Activated naive CD8-positive, alpha-beta T cell treated with anti-CD3 and anti-CD28 coated beads for 36 hours (primary cell): Measurements from ENCODE around the gene RPRD2. TPM values are rescaled to one million over a fixed set of nuclear protein-coding genes. Genes with fewer than 3 reads are reported as not detected.
"Not testable (repeated sequence)": the region's sequence is repeated elsewhere in the genome, so short reads cannot be mapped to it uniquely, and the experiment has no call there.

ENCODE experiments used
- DNase-seq: peaks from one replicate; pipeline ENCODE4 v3.0.0; 2021
- H3K27ac Mint-ChIP-seq: one replicate; pipeline ENCODE4 v1.8.0; 2022; ENCODE audit warnings: mild to moderate bottlenecking, moderate library complexity, mixed read lengths
- H3K27me3 Mint-ChIP-seq: one replicate; pipeline ENCODE4 v1.8.0; 2022; ENCODE audit warnings: mild to moderate bottlenecking, mixed read lengths
- H3K36me3 Mint-ChIP-seq: one replicate; pipeline ENCODE4 v1.8.0; 2021; ENCODE audit warnings: mild to moderate bottlenecking, mixed read lengths
- H3K4me1 Mint-ChIP-seq: one replicate; pipeline ENCODE4 v1.8.0; 2021; ENCODE audit warnings: mixed read lengths
- H3K4me3 Mint-ChIP-seq: one replicate; pipeline ENCODE4 v1.8.0; 2022; ENCODE audit warnings: mild to moderate bottlenecking, moderate library complexity, mixed read lengths
- H3K9me3 Mint-ChIP-seq: one replicate; pipeline ENCODE4 v1.8.0; 2022; ENCODE audit warnings: mixed read lengths
- total RNA-seq, 2 experiments: library from RNA; stranded (reverse); gene quantifications; one replicate each; pipeline ENCODE4 v1.2.3, GENCODE V29; 2021

The RPRD2 gene
- 10 to 100 TPM; 21.7 to 22.8 TPM for total RNA-seq

GRCh38 chr1:150363426-150364230, at the start of gene RPRD2:
Gene RPRD2, plus strand, starts transcription at chr1:150364147. Its CDS starts 568 bp downstream, at chr1:150364715.
- peaks cover 4% of the 10 kb centered on the region for H3K27me3 Mint-ChIP-seq
- H3K4me1 Mint-ChIP-seq, result peaks cover 25% of the 10 kb centered on the region
- H3K36me3 Mint-ChIP-seq, result peaks cover 16% of the 10 kb centered on the region
- H3K9me3 Mint-ChIP-seq, result no peaks in the 10 kb centered on the region
- peak within 1 kb of the TSS; percentile 97 for H3K27ac Mint-ChIP-seq
- DNase-seq, result peak; percentile 98
- peak within 1 kb of the TSS; percentile 93 for H3K4me3 Mint-ChIP-seq

DNA sequence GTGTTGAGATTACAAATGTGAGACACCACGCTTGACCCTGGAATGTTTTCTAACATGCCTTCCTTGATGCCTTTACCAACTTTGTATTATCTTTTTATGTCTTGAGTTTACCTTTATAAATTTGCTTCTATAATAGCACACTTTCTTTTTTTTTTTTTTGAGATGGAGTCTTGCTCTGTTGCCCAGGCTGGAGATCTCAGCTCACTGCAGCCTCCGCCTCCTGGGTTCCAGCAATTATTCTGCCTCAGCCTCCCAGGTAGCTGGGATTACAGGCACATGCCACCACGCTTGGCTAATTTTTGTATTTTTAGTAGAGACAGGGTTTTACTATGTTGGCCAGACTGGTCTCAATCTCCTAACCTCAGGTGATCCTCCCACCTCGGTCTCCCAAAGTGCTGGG, 49.3 kb upstream of the RPRD2 start:
- not testable (repeated sequence) for H3K36me3 Mint-ChIP-seq, H3K4me3 Mint-ChIP-seq, H3K4me1 Mint-ChIP-seq, H3K9me3 Mint-ChIP-seq, H3K27ac Mint-ChIP-seq, H3K27me3 Mint-ChIP-seq, DNase-seq

- Mint-ChIP-seq H3K27me3 (no peaks in the 10 kb centered on the region), H3K36me3 (peaks cover 13% of the 10 kb centered on the region), H3K27ac (peak overlapping the region; percentile 100), H3K4me3 (peak overlapping the region; percentile 100), H3K4me1 (peaks cover 25% of the 10 kb centered on the region), H3K9me3 (no peaks in the 10 kb centered on the region)
- no peak for DNase-seq
These were observed 43.3 kb upstream of the RPRD2 start for GRCh38 chr1:150320667-150320978.

- no peaks in the 10 kb centered on the region for H3K9me3 Mint-ChIP-seq
- no peaks in the 10 kb centered on the region for H3K27me3 Mint-ChIP-seq
- peak overlapping the region; percentile 100 for H3K4me3 Mint-ChIP-seq
- DNase-seq, result no peak
- H3K36me3 Mint-ChIP-seq, result peaks cover 20% of the 10 kb centered on the region
- peak overlapping the region; percentile 100 for H3K27ac Mint-ChIP-seq
- H3K4me1 Mint-ChIP-seq, result peaks cover 30% of the 10 kb centered on the region
These were observed 42.2 kb upstream of the RPRD2 start for GRCh38 chr1:150321826-150322166.

DNA sequence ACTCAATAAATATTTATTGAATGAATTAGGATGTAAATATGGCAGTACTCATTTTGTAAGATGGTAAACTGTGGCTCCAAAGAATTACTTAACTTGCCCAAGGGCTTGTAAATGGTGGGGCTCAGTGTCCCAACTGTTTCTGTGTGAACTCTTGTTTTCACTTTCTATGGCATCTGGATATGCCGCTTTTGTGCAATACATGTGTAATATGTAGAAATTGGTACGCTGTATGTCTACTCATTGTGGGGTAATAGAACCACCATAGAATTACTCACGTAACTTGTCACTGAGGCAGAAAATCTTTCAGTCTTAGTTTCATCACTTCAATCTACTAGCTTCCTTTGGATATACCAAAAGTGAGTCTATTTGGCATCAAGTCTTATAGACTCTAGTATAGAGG, 41.6 kb upstream of the RPRD2 start:
- H3K27ac Mint-ChIP-seq, result peak overlapping the region; percentile 100
- H3K4me1 Mint-ChIP-seq, result peaks cover 30% of the 10 kb centered on the region
- peaks cover 20% of the 10 kb centered on the region for H3K36me3 Mint-ChIP-seq
- peak overlapping the region; percentile 100 for H3K4me3 Mint-ChIP-seq
- no peaks in the 10 kb centered on the region for H3K27me3 Mint-ChIP-seq
- no peaks in the 10 kb centered on the region for H3K9me3 Mint-ChIP-seq
- DNase-seq, result no peak

DNA sequence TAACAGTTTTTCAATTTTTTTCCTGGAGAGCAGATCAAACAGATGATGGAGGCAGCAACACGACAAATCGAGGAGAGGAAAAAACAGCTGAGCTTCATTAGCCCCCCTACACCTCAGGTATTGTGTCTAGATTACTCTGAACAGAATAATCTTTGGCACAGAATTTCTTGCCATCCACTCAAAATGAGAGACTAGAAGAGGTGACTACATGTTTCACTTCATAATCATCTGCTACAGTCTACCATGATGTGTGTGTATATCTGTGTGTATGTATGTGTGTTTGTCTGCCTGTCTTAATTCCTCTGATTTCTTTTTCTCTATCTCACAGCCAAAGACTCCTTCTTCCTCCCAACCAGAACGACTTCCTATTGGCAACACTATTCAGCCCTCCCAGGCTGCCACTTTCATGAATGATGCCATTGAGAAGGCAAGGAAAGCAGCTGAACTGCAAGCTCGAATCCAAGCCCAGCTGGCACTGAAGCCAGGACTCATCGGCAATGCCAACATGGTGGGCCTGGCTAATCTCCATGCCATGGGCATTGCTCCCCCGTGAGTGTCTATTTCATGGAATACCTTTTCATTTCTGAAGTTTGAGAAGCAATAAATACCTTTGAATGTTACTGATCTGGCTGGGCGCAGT, 31.2 kb upstream of the RPRD2 start:
- Mint-ChIP-seq H3K9me3 (no peaks in the 10 kb centered on the region), H3K4me3 (no peak overlapping the region), H3K36me3 (peaks cover 17% of the 10 kb centered on the region), H3K27ac (no peak overlapping the region), H3K4me1 (peaks cover 3% of the 10 kb centered on the region), H3K27me3 (no peaks in the 10 kb centered on the region)
- DNase-seq, result no peak

- no peaks in the 10 kb centered on the region for H3K27me3 Mint-ChIP-seq
- no peak for DNase-seq
- H3K9me3 Mint-ChIP-seq, result no peaks in the 10 kb centered on the region
- peaks cover 2% of the 10 kb centered on the region for H3K4me1 Mint-ChIP-seq
- H3K4me3 Mint-ChIP-seq, result no peak overlapping the region
- H3K36me3 Mint-ChIP-seq, result peaks cover 29% of the 10 kb centered on the region
- H3K27ac Mint-ChIP-seq, result peak overlapping the region; percentile 28
These were observed 17.6 kb upstream of the RPRD2 start for GRCh38 chr1:150346316-150346715.

- H3K4me1 Mint-ChIP-seq, result no peaks in the 10 kb centered on the region
- no peaks in the 10 kb centered on the region for H3K27me3 Mint-ChIP-seq
- H3K4me3 Mint-ChIP-seq, result no peak overlapping the region
- no peak for DNase-seq
- H3K9me3 Mint-ChIP-seq, result no peaks in the 10 kb centered on the region
- H3K27ac Mint-ChIP-seq, result no peak overlapping the region
- H3K36me3 Mint-ChIP-seq, result peaks cover 22% of the 10 kb centered on the region
These were observed 11.1 kb upstream of the RPRD2 start for GRCh38 chr1:150352866-150353265.

GRCh38 chr1:150362721-150363425, 1.1 kb upstream of the RPRD2 start:
- H3K36me3 Mint-ChIP-seq, result peaks cover 15% of the 10 kb centered on the region
- peaks cover 4% of the 10 kb centered on the region for H3K27me3 Mint-ChIP-seq
- peak overlapping the region; percentile 93 for H3K4me3 Mint-ChIP-seq
- H3K9me3 Mint-ChIP-seq, result no peaks in the 10 kb centered on the region
- H3K27ac Mint-ChIP-seq, result peak overlapping the region; percentile 97
- DNase-seq, result peak; percentile 15
- H3K4me1 Mint-ChIP-seq, result peaks cover 23% of the 10 kb centered on the region

GRCh38 chr1:150364231-150365003, 470 bp downstream of the RPRD2 start:
- Mint-ChIP-seq H3K27ac (peak overlapping the region; percentile 97), H3K27me3 (peaks cover 4% of the 10 kb centered on the region), H3K36me3 (peaks cover 16% of the 10 kb centered on the region), H3K9me3 (no peaks in the 10 kb centered on the region), H3K4me3 (peak overlapping the region; percentile 93), H3K4me1 (peaks cover 25% of the 10 kb centered on the region)
- DNase-seq, result peak; percentile 83

DNA sequence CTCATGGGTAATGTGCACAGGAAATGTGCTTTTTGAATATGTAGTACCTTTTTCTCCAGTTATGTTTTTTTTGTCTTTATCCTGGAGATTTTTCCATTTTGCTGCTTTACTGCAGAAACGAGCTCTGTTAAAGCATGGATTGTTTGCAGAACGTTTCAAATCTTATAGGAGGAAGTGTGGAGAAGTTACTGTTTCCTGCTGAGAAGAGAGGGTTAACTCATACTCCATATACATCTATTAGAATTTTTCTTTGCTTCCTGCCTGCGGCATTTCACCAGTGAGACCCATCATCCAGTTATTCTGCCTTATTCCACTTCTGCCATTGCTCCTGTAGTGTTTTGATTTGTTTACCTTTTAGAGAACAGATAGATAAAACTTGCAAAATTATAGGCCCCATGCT, 2.0 kb downstream of the RPRD2 start:
- H3K4me1 Mint-ChIP-seq, result peaks cover 32% of the 10 kb centered on the region
- H3K9me3 Mint-ChIP-seq, result no peaks in the 10 kb centered on the region
- peak overlapping the region; percentile 97 for H3K27ac Mint-ChIP-seq
- peaks cover 4% of the 10 kb centered on the region for H3K27me3 Mint-ChIP-seq
- DNase-seq, result no peak
- H3K36me3 Mint-ChIP-seq, result peaks cover 16% of the 10 kb centered on the region
- peak overlapping the region; percentile 93 for H3K4me3 Mint-ChIP-seq

- H3K9me3 Mint-ChIP-seq, result no peaks in the 10 kb centered on the region
- peak overlapping the region; percentile 93 for H3K4me3 Mint-ChIP-seq
- H3K4me1 Mint-ChIP-seq, result peaks cover 39% of the 10 kb centered on the region
- H3K27me3 Mint-ChIP-seq, result peaks cover 4% of the 10 kb centered on the region
- H3K27ac Mint-ChIP-seq, result peak overlapping the region; percentile 97
- no peak for DNase-seq
- H3K36me3 Mint-ChIP-seq, result peaks cover 16% of the 10 kb centered on the region
These were observed 2.7 kb downstream of the RPRD2 start for GRCh38 chr1:150366416-150367296.

GRCh38 chr1:150371110-150371509, 7.2 kb downstream of the RPRD2 start:
- Mint-ChIP-seq H3K27ac (no peak overlapping the region), H3K4me1 (peaks cover 58% of the 10 kb centered on the region), H3K9me3 (no peaks in the 10 kb centered on the region), H3K4me3 (no peak overlapping the region), H3K36me3 (peaks cover 21% of the 10 kb centered on the region), H3K27me3 (no peaks in the 10 kb centered on the region)
- DNase-seq, result no peak

GRCh38 chr1:150372580-150372979, 8.6 kb downstream of the RPRD2 start:
- peaks cover 53% of the 10 kb centered on the region for H3K4me1 Mint-ChIP-seq
- no peak overlapping the region for H3K4me3 Mint-ChIP-seq
- no peaks in the 10 kb centered on the region for H3K9me3 Mint-ChIP-seq
- DNase-seq, result no peak
- no peak overlapping the region for H3K27ac Mint-ChIP-seq
- no peaks in the 10 kb centered on the region for H3K27me3 Mint-ChIP-seq
- H3K36me3 Mint-ChIP-seq, result peaks cover 18% of the 10 kb centered on the region
